ENCODE data around the gene ELL2. TPM values are rescaled to one million over a fixed set of nuclear protein-coding genes. Genes with fewer than 3 reads are reported as not detected.

The ELL2 gene
- polyA plus RNA-seq, 1 donor, result 2.8 TPM

DNA sequence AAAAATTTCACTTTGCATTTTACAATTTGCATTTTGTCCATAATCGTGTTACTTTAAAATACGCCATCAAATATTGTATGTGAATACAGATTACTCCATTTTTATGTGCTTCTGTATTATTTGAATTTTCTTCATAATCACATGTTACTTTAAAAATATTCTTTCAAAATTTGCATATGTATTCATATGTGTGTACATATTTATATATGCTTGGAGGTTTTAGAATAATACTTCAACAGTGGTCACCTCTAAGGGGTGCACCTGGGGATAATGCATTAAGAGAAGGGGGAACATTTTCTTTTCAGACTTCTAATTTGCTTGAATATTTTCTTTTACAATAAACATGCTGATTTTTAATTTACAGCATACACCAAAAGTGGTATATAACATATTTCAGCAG lies 21.9 kb upstream of the ELL2 start:
- no peak for DNase-seq (ENCODE audit: low read depth)

DNA sequence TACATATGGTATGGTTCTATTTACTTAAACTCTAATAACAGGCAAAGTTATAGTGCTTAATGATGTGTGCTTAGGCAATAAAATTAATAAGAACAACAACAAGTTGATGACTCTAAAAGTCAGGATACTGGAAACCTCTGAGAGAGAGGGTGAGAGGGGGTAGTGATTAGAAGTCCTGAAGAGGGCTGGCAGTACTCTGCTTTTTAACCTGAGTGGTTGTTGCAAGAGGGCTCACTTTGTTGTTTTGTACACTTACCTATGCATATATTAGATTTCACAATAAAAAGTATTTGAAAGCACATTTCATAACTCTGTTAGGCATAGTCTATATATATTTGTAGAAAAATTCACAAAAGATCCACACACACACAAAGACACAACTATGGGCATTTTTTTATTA lies 21.4 kb upstream of the ELL2 start:
- DNase-seq (ENCODE audit: low read depth), result no peak

DNA sequence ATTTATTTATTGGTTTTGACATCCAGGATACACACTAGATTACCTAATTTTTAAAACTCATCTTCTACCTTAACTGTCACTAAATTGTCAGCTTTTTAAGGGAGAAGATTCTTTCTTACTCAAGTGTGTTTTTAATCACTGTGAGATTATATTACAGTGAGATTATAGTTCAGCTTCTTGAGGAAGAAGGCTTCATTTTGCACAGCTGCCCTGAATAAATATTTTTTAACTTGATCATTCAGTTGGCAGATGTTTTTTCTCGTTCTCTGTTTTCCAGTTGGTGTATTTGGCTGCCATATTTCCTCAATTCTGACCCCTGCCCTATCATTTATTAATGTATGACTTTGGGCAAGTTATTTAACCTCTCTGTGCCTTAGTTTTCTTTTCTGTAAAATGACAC lies 15.0 kb upstream of the ELL2 start:
- DNase-seq (ENCODE audit: low read depth), result no peak

DNA sequence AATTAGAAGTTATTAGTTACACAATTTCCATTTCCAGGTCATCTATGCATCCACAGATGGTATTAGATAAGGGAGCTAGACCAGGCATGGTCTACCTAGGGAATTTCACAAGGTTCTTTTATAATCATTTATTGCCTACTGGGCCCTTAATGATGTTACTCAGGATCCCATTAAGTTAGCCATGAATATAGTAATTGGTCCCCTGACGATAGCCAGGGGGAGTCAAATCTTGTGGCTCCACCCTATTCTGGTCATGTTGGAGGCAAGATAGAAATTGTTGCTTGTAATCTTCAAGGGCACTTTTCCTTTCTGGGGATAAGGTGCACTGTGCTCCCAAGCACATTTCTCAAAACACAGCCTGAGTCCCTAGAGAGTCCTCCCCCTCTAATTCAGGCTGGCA lies 14.1 kb upstream of the ELL2 start:
- no peak for DNase-seq (ENCODE audit: low read depth)

DNA sequence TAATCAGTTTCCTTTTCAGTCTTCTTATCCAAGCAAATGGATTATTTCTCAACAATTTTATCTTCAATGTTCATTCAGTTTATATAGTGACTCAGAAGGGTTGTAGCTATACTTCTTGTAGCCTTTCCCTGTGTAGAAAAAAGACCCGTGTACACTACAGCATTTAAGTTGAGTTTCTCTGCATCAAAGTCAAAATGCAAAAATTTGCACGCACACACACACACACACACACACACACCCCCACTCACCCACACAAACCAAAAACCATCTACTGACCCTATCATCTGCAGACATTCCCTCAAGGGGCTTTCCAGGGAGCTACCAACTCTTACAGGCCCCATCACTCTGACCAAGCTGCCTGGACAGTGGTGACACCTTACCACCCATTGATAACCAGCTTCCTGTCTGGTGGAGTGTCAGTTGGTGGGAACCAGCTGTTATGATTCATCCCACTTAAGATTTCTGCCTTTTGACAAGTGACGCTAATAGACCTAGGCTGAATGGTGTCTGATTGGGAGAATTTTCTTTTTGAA lies 12.2 kb upstream of the ELL2 start:
- DNase-seq (ENCODE audit: low read depth), result no peak

DNA sequence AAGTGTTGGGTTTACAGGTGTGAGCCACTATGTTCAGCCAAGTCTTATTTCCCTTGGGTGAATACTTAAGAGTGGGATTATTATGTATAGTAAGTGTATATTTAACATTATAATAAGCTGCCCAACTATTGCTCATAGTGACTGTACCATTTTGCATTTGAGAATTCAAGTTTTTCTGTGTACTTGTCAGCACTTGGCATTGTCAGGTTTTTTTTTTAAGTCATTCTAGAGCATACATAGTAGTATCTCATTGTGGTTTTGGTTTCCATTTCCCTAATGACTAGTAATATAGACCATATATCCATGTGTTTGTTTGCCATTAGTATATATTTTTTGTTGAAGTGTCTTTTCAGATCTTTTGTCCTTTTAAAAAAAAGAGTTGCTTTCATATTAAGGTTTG lies 10.5 kb upstream of the ELL2 start:
- DNase-seq (ENCODE audit: low read depth), result no peak

DNA sequence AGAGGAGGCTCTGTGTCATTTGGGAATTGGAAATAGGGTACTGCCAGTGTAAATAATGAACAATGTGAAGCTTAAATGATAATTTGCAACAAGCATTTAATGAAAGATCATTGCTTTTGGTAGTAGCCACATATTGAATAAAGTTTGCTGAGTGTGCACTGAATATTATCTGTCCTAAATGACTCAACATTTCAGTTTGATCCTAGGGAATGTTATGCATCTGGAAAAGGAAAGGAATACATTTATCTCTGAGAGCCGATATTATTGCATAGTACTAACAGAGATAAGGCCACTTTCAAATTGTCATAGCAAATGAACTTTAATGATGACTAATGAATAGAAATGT lies 8.7 kb upstream of the ELL2 start:
- no peak for DNase-seq (ENCODE audit: low read depth)

DNA sequence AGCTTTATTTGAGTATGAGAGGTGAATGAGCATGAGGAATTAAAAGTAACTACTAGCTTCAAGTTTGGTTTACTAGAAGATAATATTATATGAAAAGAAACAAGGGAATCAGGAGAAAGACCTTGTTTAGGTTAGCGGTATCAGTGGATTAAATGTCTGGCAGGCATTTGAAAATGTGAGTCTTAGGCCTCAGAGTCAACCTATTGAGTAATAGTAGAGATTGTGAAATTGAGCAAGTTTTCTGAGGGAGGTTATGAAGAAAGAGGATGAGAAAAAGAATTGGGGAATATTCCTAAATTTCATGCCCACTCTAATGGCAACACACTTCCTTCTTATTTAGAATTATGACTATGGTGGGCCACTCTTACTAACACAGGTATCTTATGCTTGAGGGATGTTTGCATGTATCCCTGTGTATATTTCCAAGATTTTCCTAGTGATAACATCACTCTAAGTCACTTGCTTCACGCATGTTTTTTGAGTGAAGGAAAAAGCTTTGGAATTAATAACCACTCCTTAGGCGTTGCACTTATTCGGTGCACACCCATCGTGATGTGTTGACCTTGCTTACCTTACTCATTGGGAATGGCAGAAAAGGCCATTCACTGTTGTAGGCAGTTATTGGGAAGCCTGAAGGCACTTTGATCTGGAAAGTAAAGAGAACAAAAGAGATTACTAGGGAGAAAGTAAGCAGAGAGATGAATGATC lies 8.2 kb upstream of the ELL2 start:
- DNase-seq (ENCODE audit: low read depth), result no peak

DNA sequence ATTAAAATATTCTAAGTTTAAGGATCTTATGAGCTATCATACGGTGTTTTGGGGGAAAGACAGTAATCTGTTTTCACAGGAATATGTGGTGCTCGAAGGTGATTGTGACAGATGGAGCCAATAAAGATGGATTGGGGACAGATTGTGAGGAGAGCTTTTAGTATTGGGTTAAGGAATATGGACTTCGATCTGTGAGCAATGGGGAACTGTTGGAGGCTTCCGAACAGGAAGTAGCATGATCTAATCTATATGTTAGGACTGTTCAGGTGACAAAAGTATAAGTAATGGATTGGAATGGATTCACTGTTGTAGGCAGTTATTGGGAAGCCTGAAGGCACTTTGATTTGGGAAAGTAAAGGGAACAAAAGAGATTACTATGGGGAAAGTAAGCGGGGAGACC lies 7.4 kb upstream of the ELL2 start:
- DNase-seq (ENCODE audit: low read depth), result no peak

DNA sequence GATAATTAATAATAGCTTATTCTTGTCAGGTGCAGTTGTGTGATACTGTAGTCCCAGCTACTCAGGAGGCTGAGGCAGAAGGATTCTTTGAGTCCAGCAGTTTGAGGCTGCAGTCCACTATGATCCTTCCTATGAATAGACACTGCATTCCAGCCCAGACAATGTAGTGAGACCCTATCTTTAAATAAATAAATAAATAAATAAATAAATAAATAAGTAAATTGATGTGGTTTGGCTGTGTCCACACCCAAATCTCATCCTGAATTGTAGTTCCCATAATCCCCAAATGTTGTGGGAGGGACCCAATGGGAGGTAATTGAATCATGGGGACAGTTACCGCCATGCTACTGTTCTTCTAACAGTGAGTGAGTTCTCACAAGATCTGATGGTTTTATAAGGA lies 5.6 kb upstream of the ELL2 start:
- DNase-seq (ENCODE audit: low read depth), result no peak

DNA sequence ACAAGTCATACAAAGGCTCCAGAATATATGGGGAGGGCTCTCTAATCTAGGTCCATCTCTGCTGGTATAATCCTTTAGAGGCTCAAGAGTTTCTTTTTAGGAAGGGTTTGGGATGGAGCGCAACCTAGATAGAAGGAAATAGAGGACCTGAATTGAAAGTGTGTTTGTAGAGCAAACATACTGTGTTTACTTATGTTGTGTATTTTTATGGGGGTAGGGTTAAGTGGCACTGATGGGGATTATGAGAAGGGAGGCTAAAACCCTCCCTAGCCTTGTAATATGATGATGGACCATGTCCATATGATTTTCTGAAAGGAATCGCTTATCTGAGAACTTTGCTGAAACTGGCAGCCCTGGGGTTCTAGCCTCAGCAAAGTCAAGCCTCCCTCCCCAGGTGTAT lies 4.4 kb upstream of the ELL2 start:
- DNase-seq (ENCODE audit: low read depth), result no peak

DNA sequence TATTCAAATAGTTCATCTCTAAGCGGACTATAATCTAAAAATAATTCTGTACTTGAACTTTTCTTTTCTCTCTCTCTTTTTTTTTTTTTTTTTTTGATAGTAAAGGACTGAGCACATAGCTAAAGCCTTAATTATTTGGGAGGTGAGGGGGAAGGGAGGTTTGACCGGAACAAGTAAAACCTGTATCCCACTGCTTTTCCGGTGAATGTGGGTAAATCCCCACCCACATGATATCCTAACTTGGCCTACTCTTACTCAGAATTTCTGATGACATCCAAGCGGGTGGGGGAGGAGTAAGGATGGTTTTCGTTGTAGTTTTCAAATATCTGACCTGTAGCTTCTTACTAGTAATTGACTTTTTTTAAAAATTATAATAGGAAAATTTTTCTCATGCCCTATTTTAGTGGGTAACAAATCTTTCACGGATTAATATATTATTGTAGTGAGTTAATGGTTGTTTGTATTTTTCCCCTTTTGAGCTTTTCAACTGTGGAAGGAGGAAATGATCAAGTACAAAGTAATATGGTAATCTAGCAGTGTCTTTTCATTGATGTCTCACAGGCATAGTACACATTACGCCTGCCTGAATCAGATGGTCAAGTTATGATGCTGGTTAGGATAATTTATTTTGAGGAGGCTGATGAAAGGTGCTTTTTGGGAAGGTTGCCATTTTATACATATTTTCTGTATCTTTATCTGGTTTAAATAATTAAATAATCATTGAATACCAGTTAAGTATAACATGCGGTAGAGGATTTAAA lies 2.2 kb upstream of the ELL2 start:
- no peak for DNase-seq (ENCODE audit: low read depth)

DNA sequence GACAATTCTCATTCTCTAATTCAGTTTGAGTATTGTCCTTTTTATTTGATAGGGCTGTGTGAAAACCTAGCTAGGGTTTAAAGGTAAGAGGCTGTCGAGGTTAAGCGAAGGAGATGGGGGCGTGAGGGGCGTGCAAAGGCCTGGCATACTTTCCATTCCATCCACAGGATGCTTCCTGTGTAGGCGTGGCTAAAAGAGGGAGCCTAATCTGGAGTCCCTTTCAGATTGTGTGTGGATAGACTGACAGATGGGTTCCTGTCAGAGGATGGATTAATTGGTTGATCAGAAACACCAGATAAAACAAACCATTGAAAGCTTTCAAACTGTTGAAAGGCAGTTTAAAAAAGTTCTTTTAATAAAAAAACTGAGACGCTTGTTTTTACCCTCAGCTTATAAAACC lies 1.1 kb upstream of the ELL2 start:
- DNase-seq (ENCODE audit: low read depth), result no peak

DNA sequence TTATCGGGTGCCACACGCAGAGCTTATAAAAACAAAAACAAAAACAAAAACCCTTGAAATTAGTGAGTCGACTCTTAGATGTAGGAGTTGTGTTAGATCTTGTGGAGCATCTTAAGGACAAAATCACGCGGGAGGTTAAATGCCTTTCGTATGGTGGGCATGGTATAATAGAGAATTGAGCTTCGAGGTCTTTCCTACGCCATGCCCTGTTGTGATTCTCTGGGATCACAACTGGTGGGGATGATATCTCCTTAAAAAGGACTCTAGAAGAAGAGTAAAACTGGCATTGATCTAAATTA lies 773 bp upstream of the ELL2 start:
- no peak for DNase-seq (ENCODE audit: low read depth)

DNA sequence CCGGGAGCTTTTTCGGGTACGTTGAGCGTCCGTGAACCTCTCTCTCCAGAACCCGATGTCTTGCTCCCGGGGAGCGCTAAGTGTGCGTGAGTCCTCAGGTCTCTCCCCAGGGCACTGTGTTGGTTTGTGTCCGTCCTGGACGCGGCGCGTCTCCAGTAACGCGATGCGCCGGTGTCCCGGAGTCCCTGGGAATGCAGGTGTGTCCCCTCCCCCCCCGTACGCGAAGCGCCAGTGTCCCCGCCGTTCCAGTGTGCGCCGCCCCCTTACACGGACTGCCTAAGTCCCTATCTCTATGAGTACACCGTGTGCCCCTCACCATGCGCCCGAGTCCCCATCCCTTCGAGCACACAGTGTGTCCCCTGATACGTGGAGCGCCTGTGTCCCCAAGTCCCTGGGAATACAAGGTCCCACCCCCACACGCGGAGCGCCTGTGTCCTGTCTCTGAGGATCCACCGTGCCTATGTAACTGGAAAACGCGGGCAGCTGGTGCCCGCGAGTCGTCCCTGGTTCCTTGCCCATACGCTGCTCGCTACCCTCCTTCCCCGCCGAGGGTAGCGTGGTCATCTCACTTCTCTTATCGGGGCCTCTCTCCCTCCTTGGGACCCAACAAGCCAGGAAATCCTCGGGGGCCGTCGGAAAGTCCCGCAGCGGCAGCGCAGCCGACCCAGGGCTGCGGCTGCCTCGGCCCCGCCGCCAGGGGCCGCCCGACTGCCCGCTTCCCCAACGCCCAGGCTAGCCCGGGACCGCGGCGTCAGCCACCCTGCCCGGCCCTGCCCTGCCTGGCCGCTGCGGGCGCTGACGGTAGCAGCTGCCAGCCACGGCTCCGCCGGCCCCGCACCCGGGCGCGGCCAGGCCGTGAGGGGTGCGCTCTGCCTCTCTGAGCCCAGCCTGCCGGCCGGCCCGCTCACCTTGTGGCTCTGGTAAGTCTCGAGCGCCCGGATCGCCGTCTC lies 709 bp downstream of the ELL2 start:
- DNase-seq (ENCODE audit: low read depth), result no peak

DNA sequence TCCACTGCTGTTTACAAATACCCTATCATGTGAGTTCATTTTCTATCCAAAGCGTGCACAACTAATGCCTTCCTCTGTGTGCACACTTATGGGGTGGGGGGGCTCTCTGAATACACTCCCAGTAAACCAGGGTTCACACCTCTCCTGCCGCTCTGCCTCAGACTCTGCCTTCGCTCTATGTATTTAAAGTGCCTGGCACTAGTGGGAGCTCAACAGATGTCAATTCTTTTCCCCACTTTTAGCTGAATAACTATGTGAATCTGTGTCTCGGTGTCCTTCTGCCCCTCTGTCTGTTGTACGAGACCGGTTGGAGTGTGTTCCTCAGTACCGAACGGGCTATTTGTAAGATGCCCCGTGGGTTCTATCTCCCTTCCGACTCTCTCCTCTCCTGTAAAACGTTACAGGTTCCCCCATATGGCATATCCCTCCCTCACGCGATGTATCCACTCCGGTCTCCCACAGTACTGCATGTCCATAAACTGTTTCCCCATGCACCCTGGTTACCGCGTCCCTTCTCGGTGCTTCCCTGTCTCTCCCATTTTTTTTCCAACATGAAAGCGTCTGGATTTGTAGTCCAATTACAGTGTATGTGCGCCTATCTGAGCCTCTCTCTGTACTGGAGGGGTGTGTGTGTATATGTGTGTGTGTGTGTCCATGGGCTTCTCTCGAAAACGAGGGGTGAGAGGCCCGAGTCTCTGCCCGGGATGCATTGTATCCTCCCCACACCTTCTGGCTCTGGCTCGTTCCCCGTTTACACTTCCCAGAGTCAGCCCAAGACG lies 1.6 kb downstream of the ELL2 start:
- no peak for DNase-seq (ENCODE audit: low read depth)

DNA sequence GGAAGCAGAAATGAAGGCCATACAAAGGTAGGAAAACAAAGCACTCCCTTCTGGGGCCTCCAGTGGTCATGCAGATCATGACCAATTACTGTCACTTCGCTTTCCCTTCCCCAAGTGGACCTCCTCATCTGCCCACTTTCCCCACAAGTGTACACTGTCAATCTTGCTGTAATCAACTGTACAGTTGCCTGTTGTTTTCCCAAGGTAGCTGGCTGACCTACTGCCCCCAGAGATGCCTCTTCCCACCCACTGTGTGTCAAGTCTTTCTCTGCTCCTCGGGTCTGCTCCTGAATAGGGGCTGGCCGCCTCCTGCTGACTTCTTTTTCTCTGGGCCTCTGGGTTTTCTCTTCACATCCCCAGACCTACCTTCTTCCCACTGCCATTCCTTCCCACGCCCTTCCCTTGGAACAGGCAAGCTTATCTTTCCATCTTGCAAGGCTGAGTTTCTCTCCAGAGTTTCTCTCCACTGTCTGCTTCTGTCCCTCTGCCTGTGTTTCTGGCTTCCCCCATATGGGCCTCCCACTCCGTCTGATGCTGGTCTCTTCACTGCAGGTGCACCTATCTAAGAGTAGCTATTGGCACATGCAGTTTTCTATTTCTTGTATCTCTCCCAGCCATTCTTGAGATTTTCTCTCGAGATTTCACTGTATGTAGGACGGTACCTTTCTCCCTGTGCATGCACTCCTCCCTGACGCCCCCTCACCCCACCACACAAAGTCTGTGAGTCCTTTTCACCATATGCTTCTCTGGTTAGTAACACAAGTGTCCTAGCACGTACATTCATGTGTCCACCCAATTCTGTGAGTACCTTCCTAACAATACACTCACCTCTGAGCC lies 2.4 kb downstream of the ELL2 start:
- no peak for DNase-seq (ENCODE audit: low read depth)

DNA sequence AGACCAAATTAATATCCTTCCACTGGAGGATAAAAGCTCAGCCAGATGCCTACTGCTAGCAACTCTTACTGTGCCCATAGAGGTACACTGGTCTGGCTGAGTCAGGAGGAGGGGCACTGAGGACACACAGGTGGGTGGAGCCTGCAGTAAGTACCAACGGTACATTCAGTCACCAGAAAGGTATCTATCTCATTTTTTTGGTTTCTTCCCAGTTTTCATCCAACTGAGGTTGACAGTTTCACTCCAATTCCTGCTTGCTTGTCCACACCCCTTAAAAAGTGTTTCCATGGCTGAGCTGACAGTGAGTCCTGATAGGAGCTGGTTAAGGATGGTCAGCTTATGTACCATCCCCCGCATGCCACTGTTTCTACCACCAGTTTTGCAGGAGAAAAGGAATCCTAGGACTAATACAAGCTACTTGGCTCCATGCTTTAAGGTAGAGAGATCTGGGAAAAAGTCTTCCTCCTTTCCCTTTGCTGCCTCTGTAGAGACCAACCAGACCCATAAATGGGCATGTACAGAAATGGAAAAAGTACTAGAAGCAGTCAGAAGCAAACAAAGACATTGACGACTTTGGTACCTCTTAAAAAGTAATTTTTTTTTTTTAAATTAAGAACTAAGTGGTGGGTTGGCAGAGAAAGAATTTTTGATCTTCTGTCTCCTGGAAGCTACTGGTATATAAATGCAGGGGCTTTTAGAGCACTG lies 3.2 kb downstream of the ELL2 start:
- DNase-seq (ENCODE audit: low read depth), result no peak

DNA sequence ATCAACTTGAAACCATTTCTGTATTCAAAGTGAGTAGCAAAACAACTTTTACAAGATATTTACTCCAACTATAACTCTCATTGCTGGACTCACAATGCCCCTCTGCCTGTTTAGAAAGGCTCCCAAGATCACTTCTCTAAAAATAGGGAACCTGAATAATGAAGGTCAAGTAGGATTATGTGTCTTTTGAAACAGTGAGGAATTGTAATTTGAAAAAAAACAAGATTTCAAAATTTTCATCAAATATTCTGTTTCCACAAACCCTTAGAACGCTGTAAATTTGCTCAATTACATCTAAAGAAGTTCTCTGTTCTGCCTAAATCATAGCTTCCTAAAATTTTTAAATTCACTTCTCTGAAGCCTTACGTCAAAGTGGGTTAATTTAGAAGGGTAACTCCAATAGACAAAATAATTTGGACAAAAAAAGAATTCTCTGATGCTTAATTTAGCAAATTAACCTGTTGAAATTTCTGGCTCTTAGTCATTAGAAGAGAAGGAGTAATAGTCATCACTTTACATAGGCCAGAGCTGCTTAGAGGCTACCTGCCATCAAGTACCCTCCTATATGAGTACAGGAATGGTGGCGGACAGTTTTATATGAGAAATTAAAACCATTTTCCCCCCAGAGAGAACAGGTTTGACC lies 4.0 kb downstream of the ELL2 start:
- DNase-seq (ENCODE audit: low read depth), result no peak

DNA sequence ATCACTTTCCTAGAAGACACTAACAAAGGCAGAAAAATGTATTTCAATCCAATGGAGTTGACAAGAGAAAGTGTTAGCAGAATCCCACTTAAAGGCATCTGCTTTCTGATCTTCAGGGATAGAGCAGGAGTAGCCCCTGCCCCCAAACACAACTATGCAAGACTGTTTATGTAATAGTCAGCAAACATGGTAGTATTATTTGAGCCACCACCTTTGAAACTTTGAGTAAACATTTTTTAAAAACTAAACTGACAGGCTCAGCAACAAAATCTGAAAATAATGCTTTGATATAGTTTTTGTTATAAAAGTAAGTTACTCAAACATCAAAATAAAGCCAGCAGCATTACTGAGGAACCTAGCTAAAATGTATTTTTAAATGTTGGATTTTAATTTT lies 4.8 kb downstream of the ELL2 start:
- DNase-seq (ENCODE audit: low read depth), result no peak

Data from forelimb muscle (tissue), 1 donor.